Neural progenitor cell (in vitro differentiated cells): ENCODE measurements around the gene SLCO2B1.

Source experiments
- EZH2 ChIP-seq: fragments of 200-600 bp; sonication (generic); IDR thresholded peaks from 2 replicates; pipeline ENCODE4 v1.6.1; 2017; ENCODE audit warnings: antibody characterized with exemption, mild to moderate bottlenecking, moderate library complexity
- EZH2phosphoT487 ChIP-seq: fragments of 200-600 bp; sonication (generic); IDR thresholded peaks from 2 replicates; pipeline ENCODE4 v1.6.1; 2017; ENCODE audit warnings: antibody characterized with exemption
- TF ChIP-seq, protein P1 (sequence below): fragments of 200-600 bp; sonication (generic); IDR thresholded peaks from 2 replicates; pipeline ENCODE4 v1.5.1; 2017; ENCODE audit warnings: antibody characterized with exemption, mild to moderate bottlenecking

DNA sequence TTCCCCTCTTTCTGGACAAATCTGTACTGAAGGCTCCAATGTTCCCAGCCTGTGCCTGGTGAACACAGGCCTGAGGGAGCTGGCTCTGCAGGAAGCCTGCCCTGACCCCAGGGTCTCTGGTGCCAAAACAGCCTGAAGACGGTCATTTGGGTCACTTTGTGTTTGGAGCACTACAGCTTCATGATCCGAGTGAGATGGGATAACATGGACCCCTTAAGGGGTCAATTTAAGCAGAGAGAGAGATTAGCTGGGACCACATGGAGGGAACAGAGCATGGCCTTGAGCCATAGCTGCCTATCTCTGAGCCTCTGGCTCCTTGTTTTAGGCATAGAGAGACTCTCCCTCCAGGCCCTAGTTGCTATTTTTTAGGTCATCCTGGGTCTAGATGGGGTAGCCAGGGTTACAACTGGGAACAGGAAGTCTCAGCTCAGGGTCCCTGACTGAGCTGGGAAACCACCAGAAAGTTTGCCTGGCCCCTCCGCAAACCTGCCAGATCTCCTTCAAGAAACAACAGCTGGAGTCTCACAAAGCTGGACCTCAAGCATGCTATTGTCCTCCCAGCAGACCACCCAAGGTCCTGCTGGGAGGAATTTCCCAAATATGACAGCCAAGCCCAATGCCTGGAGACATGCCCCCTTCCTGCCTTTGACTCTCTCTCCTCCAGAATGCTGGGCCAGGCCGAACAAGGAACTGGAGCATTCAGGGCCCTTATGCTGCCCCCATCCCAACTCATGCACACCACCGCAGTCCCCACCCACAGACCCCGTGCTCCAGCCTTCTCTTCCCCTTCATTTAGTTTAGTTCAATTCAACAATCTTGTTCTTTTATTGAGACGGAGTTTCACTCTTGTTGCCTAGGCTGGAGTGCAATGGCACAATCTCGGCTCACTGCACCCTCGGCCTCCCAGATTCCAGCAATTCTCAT lies 4.0 kb downstream of the SLCO2B1 start:
- TF ChIP-seq, protein P1, sequence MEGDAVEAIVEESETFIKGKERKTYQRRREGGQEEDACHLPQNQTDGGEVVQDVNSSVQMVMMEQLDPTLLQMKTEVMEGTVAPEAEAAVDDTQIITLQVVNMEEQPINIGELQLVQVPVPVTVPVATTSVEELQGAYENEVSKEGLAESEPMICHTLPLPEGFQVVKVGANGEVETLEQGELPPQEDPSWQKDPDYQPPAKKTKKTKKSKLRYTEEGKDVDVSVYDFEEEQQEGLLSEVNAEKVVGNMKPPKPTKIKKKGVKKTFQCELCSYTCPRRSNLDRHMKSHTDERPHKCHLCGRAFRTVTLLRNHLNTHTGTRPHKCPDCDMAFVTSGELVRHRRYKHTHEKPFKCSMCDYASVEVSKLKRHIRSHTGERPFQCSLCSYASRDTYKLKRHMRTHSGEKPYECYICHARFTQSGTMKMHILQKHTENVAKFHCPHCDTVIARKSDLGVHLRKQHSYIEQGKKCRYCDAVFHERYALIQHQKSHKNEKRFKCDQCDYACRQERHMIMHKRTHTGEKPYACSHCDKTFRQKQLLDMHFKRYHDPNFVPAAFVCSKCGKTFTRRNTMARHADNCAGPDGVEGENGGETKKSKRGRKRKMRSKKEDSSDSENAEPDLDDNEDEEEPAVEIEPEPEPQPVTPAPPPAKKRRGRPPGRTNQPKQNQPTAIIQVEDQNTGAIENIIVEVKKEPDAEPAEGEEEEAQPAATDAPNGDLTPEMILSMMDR: no peak
- TF ChIP-seq EZH2: no peak
- TF ChIP-seq EZH2phosphoT487: no peak
